SU-DHL-6 (cell line): Measurements from ENCODE around the gene MPP1.

Experiments used
- H2AFZ ChIP-seq: fragments of 200-600 bp; sonication (generic); 2 replicates; pipeline ENCODE4 v1.6.1; 2014; ENCODE audit warnings: low read depth, mild to moderate bottlenecking, moderate library complexity, mixed read lengths, antibody characterized with exemption, low read length; ENCODE audit not compliant: severe bottlenecking
- H3F3A ChIP-seq: fragments of 200-600 bp; shearing (Covaris generic); 2 replicates; pipeline ENCODE4 v1.6.0; 2016; ENCODE audit warnings: antibody characterized with exemption, mild to moderate bottlenecking; ENCODE audit not compliant: insufficient read depth
- H3K27ac ChIP-seq: fragments of 200-600 bp; sonication (generic); 2 replicates; pipeline ENCODE4 v1.5.1; 2016; ENCODE audit warnings: low read depth, mild to moderate bottlenecking, low read length, moderate library complexity, mixed read lengths
- H3K27me3 ChIP-seq: fragments of 200-600 bp; sonication (generic), shearing (Covaris generic); 2 replicates; pipeline ENCODE4 v1.6.0; 2014; ENCODE audit warnings: mild to moderate bottlenecking, low read length
- H3K36me3 ChIP-seq: fragments of 200-600 bp; sonication (generic); 2 replicates; pipeline ENCODE4 v1.6.1; 2014; ENCODE audit warnings: mild to moderate bottlenecking, low read length, mixed read lengths
- H3K4me2 ChIP-seq: fragments of 300-600, 200-600 bp; shearing (Covaris generic), sonication (generic); 2 replicates; pipeline ENCODE4 v1.6.0; 2014; ENCODE audit warnings: low read length, low read depth, mild to moderate bottlenecking; ENCODE audit not compliant: poor library complexity, severe bottlenecking
- H3K4me3 ChIP-seq: fragments of 200-600 bp; sonication (generic); 2 replicates; pipeline ENCODE4 v1.5.1; 2014; ENCODE audit warnings: antibody characterized with exemption, low read length, mild to moderate bottlenecking, mixed read lengths; ENCODE audit not compliant: insufficient read depth, poor library complexity, severe bottlenecking
- H3K79me2 ChIP-seq: fragments of 200-600 bp; sonication (generic); 2 replicates; pipeline ENCODE4 v1.6.1; 2014; ENCODE audit warnings: mild to moderate bottlenecking, low read length, moderate library complexity; ENCODE audit not compliant: insufficient read depth
- H3K9ac ChIP-seq: fragments of 200-600 bp; sonication (generic); 2 replicates; pipeline ENCODE4 v1.7.0; 2014; ENCODE audit warnings: mild to moderate bottlenecking, low read length
- H3K9me2 ChIP-seq: fragments of 200-600 bp; sonication (generic); replicated peaks from 2 replicates; pipeline ENCODE4 v1.6.1; 2014; ENCODE audit warnings: low read length; ENCODE audit not compliant: insufficient read depth
- H3K9me3 ChIP-seq: fragments of 200-600 bp; sonication (generic); 2 replicates; pipeline ENCODE4 v1.6.1; 2014; ENCODE audit warnings: low read length, mixed read lengths; ENCODE audit not compliant: insufficient read depth
- H4K20me1 ChIP-seq: fragments of 200-600 bp; sonication (generic); 2 replicates; pipeline ENCODE4 v1.6.1; 2014; ENCODE audit warnings: low read depth, mild to moderate bottlenecking, antibody characterized with exemption, low read length, moderate library complexity, mixed read lengths
- EZH2phosphoT487 ChIP-seq: fragments of 200-600 bp; sonication (generic), shearing (Covaris generic); conservative IDR thresholded peaks from 2 replicates; pipeline ENCODE4 v1.6.1; 2018; ENCODE audit warnings: mild to moderate bottlenecking, antibody characterized with exemption, low read length, moderate library complexity, mixed read lengths
- TF ChIP-seq, protein P1 (sequence below): fragments of 200-600 bp; sonication (generic); IDR thresholded peaks from one replicate; pipeline ENCODE4 v1.5.1; 2017; ENCODE audit warnings: antibody characterized with exemption, mild to moderate bottlenecking, low read length, moderate library complexity; ENCODE audit not compliant: insufficient read depth, poor library complexity, severe bottlenecking

MPP1 gene

DNA sequence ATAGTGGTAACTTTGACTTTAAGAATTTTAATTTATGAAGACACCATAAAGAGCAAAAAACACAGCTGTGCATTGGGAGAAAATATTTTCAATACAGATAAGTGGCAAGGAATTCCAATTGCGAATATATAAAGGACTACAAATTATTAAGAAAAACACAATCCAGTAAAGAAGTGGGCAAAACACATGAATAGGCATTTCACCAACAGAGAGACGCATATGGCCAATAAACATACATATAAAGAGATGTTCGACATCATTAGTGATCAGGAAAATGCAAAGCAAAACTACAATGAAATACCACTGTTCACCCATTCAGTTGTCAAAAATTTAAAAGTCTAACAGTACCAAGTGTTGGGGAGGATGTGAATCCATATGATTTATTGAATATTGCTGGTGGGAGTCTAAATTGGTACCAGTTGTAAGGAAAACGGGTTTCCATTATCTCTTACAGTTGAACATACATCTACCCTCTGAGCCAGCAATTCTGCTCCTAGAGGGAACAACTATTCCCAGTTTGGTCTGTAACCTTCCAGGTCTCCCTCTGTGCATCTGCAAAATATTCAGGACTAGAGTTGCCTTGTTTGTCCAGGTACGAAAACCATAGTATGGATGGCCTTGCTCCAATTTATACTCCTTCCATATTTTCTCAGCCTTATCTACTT is 1.7 kb upstream of the MPP1 start:
- H3K9me3 ChIP-seq, result no peaks in the 10 kb centered on the region
- H2AFZ ChIP-seq, result no peak overlapping the region
- no peaks in the 10 kb centered on the region for H3K27me3 ChIP-seq
- no peak overlapping the region for H3K4me2 ChIP-seq
- H3K4me3 ChIP-seq, result no peak overlapping the region
- H3K36me3 ChIP-seq, result no peaks in the 10 kb centered on the region
- no peak overlapping the region for H3K9ac ChIP-seq
- H3K9me2 ChIP-seq, result no peaks in the 10 kb centered on the region
- H3F3A ChIP-seq, result no peaks in the 10 kb centered on the region
- no peaks in the 10 kb centered on the region for H3K79me2 ChIP-seq
- no peak overlapping the region for H3K27ac ChIP-seq
- TF ChIP-seq, protein P1, sequence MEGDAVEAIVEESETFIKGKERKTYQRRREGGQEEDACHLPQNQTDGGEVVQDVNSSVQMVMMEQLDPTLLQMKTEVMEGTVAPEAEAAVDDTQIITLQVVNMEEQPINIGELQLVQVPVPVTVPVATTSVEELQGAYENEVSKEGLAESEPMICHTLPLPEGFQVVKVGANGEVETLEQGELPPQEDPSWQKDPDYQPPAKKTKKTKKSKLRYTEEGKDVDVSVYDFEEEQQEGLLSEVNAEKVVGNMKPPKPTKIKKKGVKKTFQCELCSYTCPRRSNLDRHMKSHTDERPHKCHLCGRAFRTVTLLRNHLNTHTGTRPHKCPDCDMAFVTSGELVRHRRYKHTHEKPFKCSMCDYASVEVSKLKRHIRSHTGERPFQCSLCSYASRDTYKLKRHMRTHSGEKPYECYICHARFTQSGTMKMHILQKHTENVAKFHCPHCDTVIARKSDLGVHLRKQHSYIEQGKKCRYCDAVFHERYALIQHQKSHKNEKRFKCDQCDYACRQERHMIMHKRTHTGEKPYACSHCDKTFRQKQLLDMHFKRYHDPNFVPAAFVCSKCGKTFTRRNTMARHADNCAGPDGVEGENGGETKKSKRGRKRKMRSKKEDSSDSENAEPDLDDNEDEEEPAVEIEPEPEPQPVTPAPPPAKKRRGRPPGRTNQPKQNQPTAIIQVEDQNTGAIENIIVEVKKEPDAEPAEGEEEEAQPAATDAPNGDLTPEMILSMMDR, result no peak
- no peak for TF ChIP-seq EZH2phosphoT487
- no peaks in the 10 kb centered on the region for H4K20me1 ChIP-seq

DNA sequence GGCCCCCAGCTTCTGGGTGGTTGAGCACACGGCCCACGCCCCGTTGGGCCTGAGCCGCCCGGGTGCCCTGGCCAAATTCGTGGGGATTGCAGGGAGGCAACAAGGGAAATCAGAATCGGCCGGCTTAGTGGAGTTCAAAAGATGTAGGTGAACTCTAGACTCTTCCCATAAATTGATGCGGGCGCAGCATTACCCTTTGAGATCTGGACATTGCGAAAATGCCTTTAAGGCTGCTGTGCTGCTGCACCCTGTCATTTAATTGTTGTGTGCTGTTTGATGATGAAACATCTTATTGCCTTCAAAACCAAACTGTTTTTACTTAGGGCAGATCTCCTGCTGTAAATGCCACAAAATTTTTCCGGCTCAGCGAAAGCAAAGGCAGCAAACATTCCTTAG is 409 bp upstream of the MPP1 start:
- Histone ChIP-seq H2AFZ (peak overlapping the region; percentile 74), H3K79me2 (no peaks in the 10 kb centered on the region), H3K36me3 (no peaks in the 10 kb centered on the region), H3K9me2 (no peaks in the 10 kb centered on the region), H3K4me3 (peak overlapping the region; percentile 43), H3K27me3 (no peaks in the 10 kb centered on the region), H4K20me1 (no peaks in the 10 kb centered on the region), H3K4me2 (peak overlapping the region; percentile 56), H3K9ac (peak overlapping the region; percentile 37), H3K9me3 (no peaks in the 10 kb centered on the region), H3K27ac (no peak overlapping the region), H3F3A (no peaks in the 10 kb centered on the region)
- TF ChIP-seq EZH2phosphoT487, result no peak
- TF ChIP-seq, protein P1, result no peak

DNA sequence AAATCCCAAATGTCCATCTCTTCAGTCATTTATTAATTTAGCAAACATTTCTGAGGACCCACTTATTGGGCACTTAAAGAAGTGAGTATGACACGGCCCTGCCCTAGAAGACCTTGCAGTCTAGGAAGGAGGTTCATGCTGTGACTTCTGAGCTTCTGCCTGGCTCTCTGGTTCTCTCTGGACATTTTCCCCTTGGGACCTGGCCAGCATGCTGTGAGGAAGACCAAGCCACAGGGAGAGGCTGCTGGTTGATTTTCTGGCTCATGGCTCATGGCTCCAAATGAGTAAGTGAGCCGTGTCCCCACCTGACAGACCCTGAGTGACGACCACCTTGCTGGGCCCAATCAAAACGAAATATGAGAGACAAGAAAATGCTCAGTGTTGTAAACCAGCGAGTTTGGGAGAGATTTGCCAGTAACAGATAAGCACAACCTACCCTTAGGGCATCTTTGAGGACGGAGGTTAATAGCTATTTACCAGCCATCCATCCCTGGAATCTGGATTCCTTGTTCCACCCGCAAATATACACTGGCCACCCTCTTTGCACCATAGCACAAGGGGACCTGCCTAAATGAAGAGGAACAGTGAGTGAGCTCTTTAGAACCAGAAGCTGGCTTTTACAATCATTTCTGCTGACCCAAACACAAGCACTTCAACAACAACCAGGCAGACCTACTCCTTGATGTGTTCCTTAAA is 876 bp downstream of the MPP1 start:
- H3K4me3 ChIP-seq, result no peak overlapping the region
- H3K9me2 ChIP-seq, result no peaks in the 10 kb centered on the region
- H3K27ac ChIP-seq, result no peak overlapping the region
- H2AFZ ChIP-seq, result no peak overlapping the region
- H3F3A ChIP-seq, result no peaks in the 10 kb centered on the region
- H3K27me3 ChIP-seq, result no peaks in the 10 kb centered on the region
- H3K9me3 ChIP-seq, result no peaks in the 10 kb centered on the region
- TF ChIP-seq EZH2phosphoT487, result no peak
- TF ChIP-seq, protein P1, result no peak
- H3K4me2 ChIP-seq, result peak overlapping the region; percentile 56
- no peaks in the 10 kb centered on the region for H4K20me1 ChIP-seq
- no peaks in the 10 kb centered on the region for H3K79me2 ChIP-seq
- H3K36me3 ChIP-seq, result no peaks in the 10 kb centered on the region
- peak overlapping the region; percentile 37; the same call in 1 of the 2 replicates for H3K9ac ChIP-seq
